GM19239 (cell line): ENCODE data around the gene CNTN2.
A peak's percentile ranks its signal among the peaks of the same experiment; 100 is the strongest.

Experiments used
- DNase-seq: peaks from one replicate; pipeline ENCODE4 v3.0.0; 2011; ENCODE audit warnings: low spot score; ENCODE audit not compliant: insufficient read length
- FAIRE-seq: peaks from 2 replicates; lab custom pipeline; 2011; peaks lifted over from hg19 to GRCh38; lab: Jason Lieb, UNC

Gene CNTN2

GRCh38 chr1:205108464-205108863, 65.5 kb downstream of the CNTN2 start:
- no peak for FAIRE-seq
- DNase-seq, result no peak

- FAIRE-seq (no peak), DNase-seq (no peak)
Observed at GRCh38 chr1:205109269-205109668, 66.3 kb downstream of the CNTN2 start.

- DNase-seq, result no peak
- FAIRE-seq, result no peak
Observed at GRCh38 chr1:205109711-205110110, 66.7 kb downstream of the CNTN2 start.

GRCh38 chr1:205111354-205111753, 68.3 kb downstream of the CNTN2 start:
- no peak for FAIRE-seq
- DNase-seq, result no peak

DNA sequence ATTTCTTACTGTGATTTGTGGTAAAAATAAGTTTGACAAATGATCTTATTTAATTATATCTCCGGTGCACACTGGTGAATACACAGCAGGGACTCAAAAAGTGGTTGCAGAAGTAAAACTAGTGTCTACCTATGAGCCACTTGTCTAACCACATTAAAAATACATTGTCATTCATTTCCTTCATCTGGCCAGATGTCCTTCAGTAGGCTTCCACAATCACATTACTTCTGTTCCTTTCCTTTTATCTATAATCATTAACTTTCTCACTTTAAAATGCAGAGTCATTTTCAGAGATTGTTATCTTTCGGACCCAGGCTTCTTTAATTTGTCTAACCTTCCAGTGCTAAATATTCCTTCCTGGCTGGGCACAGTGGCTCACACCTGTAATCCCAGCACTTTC, 75.7 kb downstream of the CNTN2 start:
- FAIRE-seq (no peak), DNase-seq (no peak)

DNA sequence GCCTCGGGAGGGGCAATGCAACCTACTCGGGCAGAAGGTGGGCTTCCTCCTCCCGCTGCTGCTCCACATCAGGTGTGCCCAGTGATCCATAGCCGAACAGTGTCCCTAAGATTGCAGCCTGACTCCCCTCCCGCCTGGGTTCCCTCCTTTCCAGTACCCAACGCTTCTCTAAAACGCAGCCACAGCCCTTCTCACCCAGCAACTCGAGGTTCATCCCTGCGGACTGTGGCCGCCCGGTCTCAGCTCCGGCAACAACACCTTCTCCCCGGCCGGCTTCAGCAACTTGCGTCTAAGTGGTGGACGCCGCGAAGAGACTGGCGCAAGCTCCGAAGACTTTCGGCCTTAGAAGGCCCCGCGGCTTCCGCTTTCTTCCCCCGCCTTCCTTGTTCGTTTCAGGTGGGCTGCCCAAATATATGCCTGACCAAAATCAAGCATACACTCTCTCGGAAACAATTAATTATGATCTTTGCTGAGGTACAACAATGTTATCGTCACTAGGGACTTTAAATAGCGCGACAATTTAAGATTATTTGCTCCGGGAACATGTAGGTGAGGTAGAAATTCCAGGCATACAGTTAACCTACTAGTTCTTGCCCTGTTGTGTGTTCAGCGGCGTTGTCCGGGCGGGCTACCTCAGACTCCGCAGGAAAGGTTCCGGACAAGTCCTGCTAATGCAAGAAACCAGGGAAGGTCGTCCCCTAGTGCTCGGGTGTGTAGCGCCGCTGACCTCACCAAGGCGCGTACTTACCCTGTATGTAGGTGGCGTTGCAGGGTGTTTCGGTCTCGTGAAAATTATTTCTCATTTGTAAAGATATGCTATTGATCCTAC, 78.9 kb downstream of the CNTN2 start, which contains the start of gene RBBP5:
Gene RBBP5, minus strand, starts transcription at position 319 of the 829 bp plus-strand sequence. Its CDS starts 105 bp downstream, at position 214.
- peak; percentile 98 for FAIRE-seq
- DNase-seq, result peak; percentile 77

DNA sequence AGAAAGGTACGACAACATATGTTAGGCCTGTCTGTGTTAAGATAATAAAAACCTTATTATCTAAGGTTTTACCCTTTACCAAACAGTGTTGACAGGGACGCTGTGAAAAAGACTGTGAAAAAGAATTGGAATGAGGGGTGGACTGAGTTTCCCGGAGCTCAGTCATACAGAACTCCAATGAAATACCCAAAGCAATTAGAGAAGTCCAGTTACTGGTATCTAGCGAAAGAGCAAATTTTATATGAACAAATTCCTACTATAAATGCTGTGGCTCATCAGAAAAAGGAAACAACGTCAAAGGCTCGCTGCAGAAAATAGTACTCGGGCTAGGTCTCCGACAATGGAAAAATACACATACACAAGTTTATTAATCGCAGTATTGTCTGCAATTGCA, 79.5 kb downstream of the CNTN2 start:
- no peak for FAIRE-seq
- DNase-seq, result no peak

DNA sequence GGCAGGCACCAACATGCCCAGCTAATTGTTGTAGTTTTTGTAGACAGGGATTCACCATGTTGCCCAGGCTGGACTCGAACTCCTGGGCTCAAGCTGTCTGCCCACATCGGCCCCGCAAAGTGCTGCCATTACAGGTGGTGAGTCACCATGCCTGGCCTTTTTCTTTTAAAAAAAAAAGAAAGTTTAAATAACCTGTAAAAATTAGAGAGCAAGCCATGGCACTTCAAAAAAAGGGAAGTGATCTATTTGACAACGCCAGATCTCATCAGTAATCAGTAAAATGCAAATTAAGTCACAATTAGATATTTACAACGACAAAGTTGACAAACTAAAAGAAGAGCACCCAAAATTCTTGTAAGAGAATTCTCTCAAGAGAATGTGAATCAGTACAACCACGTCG, 81.7 kb downstream of the CNTN2 start:
- DNase-seq (no peak), FAIRE-seq (no peak)

GRCh38 chr1:205127646-205128045, 84.6 kb downstream of the CNTN2 start:
- no peak for FAIRE-seq
- DNase-seq, result no peak
